HG03460 (cell line): ENCODE measurements around the gene GNAQ.
A peak's percentile ranks its signal among the peaks of the same experiment; 100 is the strongest.
"Not testable (repeated sequence)": the region's sequence is repeated elsewhere in the genome, so short reads cannot be mapped to it uniquely, and the experiment has no call there.

ENCODE experiments used
- ATAC-seq: cut with Tn5 transposase; IDR thresholded peaks from one replicate; pipeline ENCODE4 v1.9.1; 2021; ENCODE audit not compliant: unreplicated experiment

GNAQ gene

DNA sequence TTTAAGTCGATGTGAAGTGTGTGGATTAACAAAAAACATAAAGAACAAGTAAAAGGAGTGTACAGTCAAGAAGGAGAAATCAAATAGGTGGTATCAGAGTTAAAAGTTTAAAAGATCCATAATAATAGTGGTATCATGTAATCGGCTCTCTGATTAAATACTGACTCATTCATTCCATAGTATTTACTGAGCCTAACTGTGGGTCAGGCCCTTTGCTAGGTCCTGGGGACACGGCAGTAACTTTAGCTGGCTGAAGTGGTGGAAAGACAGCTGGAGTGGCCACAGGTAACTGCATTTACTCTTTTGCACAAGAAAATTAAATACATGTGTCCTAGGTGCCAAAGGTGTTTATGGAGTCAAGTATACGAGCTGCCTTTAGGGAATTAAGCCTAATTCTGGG is 124.0 kb downstream of the GNAQ start:
- ATAC-seq = no peak

DNA sequence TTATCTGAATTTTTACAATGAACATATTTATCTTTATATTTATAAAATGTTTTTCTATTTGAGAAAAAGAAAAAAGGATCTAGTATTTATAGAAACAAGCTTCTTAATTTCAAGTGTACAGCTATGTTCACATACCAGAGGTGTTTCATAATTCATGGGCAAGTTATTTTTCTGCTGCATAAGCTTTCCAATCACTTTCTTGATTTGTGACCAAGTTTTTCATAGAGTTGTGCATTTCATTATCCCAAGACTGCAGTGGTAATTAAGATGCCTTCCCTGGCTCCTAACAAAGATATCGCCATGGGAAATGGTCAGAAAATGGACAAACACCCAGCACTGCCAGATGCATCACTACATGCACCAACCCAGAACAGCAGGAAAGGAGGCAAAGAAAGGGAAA is 124.6 kb downstream of the GNAQ start:
- ATAC-seq = no peak

DNA sequence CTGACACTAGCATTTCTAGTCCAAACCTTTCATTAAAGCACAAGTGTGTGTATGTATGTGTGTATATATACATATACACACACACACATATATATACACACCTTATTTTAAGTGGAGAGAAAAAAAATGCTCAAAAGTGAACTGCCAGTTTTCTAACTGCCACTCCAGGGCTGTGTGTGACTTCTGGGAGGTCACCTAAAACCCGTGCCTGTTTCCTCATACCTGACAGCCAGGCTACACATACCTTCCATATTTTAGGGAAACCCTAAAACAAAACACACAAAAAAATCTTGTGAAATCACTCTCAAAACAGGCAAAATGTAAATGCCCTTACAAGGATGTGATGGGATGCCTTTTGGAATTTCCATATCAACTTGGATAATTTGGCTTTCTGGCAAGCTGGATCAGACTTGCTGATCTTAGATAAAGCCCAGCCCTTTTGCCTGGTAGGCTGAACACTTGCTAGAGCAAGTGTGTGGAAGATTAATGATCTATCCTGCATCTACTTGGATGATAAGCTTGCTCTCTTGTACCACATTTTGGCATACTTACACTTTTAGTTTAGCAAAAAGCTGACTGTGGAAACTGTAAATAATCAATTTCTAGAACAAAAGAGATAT is 127.8 kb downstream of the GNAQ start:
- no peak for ATAC-seq

DNA sequence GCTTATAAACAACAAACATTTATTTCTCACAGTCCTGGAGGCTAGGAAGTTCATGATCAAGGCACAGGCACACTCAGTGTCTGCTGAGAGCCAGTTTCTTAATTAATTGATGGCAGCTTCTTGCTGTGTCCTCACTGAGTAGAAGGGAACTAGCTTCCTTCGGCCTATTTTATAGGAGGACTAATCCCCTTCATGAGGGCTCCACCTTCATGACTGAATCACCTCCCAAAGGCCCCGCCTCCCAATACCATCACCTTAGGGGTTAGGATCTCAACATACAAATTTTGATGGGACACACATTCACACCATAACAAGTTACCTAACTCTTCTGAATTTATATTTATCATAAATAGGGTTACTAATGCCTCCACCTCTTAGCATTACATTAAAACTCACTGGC is 129.8 kb downstream of the GNAQ start:
- no peak for ATAC-seq

DNA sequence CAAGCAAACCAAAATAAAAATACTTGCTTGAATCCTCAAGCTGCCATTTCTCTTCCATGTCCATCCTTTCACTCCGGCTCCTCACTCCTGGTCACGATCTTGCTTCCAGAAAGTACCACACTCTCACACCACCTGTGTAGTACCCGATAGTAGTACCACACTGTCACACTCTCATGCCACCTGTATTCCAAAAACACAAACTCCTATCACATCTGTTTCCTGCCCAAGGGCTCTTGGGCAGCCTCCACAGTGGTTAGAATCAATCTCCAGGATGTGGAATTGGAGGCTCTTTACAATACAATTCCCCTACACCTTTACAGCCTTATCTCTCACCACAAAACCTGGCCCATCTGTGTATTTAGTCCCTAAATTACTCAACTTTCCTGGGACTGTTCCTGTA is 130.6 kb downstream of the GNAQ start:
- ATAC-seq = no peak

DNA sequence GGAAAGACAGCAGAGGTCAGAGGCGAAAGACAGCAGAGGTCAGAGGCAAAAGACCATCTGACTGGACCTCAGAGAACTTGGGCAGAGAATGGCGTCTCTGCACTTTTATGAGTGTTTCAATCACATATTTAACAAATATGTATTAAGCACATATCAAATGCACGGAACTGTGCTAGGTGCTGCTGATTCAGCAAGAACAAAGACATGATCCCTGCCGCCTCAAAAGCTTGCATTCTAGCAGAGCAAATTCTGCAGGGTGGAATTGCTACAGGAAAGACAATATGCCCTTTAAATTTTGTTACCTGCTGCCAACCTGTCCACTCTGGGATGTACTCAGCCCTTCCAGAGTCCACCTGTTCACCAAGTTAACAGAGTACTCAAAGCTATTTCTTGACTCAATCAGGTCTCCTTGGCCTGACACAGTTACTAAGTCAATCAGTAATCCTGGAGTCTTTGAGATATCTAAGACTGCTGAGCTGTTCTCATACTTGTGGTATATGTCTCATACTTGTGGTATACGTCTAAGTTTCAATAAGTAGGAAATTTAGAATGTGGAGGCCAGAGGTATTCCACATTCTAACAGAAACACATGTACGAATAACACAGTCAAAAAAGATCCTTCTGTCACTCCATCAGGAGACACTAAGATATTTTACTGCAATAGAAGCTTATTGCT is 131.8 kb downstream of the GNAQ start:
- no peak for ATAC-seq

DNA sequence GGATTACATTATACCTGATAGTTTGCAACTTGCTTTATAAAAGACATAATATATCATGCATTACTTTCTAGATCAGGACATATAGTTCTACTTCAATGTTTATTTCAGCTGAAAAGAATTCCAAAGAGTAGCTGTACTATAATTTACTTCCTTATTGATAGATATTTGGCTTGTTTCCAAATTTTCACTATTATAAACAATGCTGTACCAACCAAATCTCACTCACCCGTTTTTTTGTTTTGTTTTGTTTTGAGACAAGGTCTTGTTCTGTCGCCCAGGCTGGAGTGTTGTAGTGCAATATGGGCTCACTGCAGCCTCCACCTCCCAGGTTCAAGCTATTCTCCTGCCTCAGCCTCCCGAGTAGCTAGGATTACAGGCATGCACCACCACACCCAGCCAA is 132.7 kb downstream of the GNAQ start:
- ATAC-seq = no peak

DNA sequence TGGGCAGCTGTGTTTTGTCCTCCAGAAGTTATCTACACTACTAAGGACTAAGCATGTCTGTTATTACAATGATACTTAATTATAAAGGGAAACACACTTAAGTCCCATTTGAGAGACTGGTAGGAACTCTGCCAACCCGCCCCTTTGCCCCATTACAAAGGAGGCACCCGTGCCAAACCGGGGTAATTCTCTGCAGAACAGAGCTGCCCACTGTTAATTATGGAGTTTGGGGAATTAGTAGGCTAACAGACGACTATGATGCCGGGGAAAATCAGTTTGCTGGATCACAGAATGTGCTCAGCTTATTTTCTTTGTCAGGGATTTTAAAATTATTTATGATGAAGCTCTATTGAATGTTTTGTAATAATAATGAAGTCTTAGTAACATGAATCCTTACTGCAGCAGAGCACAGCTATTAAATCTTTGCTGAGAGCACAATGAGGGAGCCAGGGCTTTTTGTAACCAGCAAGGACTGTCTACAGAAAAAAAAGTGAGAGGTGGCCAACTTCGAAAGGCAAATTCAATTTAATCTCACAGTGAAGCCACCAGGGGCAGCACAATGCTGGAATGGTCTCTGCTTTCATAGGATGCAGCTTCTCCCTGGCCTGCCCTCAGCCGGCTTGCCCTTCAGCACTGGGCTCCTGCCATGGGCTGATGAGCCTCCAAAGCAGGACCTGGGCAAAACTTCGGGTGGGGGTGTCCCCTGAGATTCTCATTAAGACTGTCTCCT is 134.5 kb downstream of the GNAQ start:
- no peak for ATAC-seq

DNA sequence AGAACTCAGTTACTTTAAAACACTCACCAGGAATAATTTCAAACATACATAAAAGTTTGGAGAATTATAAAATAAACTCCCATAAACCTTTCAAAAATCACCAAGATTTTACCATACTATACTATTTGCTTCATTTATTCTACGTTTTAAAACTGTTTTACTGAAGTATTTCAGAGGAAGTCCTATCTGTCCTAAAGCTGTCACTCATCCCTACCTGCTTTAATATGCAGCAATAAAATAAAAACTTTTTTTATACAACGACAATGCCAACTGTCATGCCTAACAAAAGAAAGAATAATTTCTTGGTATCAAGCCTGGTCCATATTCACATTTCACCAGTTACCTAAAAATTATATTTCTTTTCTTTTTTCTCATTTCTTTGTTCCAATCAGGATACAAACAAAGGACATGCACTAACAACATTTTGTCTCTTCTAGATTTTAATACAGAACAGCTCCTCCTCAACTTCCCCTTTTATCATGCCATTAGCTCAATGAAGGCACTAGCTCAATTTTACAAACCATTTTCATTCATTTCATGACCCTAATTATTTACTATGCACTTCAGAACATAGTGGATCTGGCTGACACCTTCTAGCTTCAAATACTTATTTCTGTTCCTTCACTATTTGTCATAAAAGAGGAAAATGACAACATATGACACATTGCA is 135.2 kb downstream of the GNAQ start:
- no peak for ATAC-seq

DNA sequence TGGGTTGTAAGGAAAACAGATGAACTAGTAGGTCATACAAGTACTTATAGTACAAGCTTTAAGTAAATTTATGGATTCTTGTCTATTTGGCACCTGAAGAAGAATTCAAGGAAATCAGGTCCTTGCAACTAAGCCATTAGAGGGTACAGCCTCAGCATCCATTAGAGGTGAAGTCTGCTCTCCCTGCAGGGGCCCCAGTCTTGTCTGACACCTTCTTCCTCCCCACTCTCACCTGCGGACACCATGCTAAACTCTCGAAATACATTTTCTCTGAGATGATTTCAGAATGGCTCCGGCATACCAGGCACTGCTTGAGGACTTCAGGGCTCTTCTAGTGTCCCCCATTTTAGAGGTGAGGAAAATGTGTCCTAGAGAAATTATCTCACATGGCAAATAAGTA is 137.9 kb downstream of the GNAQ start:
- no peak for ATAC-seq

DNA sequence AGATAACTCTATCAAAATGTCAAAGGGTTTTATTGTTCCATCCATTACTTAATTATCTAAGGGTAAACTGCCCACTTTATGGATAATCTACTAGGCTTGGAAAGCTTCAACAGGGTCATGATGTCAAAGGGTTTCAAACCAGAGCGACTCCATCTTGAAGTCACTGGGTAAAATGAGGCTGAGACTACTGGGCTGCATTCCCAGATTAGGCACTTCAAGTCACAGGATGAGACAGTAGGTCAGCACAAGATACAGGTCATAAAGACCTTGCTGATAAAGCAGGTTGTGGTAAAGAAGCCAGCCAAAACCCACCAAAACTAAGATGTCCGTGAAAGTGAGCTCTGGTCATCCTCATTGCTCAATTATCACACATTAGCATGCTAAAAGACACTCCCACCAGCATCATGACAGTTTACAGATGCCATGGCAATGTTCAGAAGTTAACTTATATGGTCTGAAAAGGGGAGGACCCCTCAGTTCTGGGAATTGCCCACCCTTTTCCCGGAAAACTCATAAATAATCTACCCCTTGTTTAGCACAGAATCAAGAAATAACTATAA is 138.6 kb downstream of the GNAQ start:
- ATAC-seq = no peak

DNA sequence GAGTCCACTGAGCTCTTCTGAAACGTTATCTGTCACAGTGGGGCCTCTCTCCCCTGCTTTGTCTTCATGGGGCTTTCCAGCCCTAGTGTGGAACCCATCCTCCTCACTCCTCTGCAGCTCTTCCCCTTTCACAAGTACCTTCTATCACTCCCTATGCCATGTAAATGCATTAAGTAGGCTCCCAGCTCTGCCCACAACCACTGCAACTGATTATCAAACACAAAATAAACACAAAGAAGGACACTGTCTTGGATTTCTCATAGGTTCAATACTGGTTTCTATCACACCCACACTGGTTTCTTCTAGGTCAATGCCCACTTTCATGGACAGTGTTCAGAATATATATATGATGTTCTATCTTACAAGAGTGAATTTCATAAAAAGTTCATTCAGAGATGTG is 139.4 kb downstream of the GNAQ start:
- ATAC-seq = peak; percentile 91

DNA sequence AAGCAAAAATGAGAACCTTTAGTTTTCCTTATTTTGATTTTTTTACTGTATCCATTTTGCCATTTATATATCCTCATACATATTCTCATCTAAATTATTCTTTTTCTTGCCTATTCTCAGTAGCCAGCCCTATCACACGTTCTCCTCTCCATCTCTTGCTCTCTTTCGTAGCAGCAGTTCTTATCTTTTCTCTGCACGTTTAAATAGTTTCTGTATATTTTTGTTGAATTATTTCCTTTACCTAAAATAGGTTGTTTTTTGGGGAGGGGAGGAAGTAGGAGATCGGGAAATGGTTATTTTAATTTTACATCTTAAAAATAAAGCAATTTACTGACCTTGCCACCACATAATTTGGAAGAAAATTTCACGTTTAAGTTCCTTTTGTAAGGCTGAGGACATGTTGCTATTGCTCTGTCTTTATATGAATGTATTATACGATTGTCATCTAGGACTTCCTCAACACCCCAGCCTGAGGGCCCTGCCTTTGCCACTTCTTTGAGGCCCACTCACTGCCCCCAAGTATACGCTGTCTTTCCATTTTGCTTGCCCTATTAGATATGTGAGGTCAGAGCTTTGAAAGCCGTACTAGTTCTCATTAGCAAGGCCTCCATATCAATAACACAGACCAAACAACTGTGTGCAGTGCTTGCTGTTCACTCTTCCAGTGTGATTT is 140.3 kb downstream of the GNAQ start:
- no peak for ATAC-seq

DNA sequence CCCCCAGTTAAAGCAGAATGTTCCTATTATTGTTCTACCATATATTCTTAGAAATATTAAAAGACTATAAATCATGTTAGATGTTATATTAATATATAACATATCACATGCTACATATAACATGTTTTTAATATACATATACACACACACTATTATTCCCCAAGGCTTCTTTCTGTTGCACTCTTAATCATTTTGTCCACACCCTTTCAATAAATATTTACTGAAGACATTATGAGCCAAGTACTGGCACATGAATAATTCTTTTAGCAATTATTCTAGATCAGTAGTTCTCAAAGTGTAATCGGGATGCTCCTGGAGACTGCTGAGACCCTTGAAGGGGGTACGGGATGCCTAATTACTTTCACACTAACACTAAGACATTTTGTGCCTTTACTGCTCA is 143.9 kb downstream of the GNAQ start:
- no peak for ATAC-seq

DNA sequence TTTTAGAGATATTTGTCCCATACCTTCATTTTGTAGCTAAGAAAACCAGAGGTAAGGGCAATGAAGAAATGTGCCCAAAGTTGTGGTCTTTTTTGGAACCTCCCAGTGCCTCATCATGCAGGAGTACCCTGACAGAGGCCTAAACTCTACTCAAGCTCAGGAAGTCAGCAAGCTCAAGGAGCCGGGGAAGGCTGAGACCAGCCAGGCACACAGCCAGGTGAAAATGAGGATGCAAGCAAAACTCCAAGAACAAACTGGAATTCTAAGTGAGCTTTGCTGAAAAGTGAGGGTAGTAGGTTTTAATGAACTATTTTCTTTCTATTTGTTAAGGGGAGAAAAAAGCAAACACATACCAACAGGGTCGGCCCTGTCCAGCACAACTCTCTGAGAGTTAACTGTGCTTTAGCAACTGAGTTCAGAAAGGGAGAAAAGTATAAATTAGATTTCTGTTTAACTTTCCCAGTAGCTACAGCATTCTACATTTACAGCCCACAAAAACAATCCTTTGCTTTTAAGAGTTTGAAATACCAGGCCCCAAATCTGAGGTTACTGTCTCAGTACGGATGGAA is 146.4 kb downstream of the GNAQ start:
- ATAC-seq = no peak

DNA sequence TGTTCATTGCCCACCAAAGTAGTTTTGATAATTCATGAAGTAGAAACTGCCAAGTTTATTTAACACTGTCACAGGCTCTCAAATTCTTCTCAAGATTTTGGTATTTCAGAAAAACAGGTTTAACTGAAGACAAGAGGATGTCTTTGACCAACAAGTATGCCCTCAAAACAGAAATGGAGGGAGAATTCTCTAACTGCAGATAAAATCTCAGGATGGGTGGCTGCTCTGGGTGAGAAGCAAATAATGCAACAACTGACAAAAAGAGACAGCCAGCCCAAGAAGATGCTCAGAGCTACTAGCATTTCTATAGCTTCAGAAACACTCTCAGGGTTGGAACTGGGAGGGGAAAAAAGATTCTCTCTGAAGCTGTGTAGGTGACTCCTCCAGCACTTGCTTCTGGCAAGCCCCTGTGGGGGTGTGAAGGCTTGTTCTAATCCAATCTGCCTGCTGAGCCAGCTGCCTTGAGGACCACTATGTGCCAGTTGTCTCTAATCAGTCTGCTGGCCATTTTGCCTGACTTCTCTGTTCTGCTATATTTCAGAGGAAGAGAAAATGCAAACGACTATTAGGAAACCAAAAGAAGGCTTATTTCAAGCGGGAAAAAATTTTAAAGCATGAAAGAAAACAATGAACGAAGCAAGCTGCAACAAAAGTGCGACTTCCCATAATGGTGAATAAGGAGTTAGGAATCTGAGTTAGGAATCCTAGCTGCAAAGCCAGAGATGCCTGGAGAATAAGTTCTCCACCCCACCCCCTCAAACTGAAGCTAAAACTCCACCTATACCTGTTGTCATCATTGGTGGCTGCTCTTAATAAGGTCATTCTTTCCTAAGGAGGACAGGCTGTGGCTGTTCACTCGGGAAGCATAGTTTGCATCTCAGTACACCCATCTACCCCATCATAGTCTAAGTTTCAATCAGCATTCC is 147.5 kb downstream of the GNAQ start:
- no peak for ATAC-seq

DNA sequence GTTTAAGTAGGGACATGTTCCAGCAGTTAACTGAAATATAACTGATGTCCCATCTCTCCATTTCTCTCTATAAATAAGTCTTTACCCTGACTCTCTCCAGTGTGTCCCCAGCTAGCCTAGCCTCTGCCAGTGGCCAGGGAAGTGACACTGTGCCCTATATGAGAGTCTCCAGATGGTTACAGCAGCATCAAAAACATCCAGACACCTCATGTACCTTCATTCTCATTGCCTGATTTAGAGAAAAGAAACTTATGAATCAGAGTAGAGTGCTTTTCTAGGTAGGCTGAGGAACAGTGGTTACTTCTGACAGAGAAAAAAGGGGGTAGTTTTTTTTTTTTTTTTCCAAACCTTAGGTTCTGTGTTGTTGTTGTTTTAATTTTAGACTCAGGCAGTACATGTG is 148.5 kb downstream of the GNAQ start:
- ATAC-seq = no peak

DNA sequence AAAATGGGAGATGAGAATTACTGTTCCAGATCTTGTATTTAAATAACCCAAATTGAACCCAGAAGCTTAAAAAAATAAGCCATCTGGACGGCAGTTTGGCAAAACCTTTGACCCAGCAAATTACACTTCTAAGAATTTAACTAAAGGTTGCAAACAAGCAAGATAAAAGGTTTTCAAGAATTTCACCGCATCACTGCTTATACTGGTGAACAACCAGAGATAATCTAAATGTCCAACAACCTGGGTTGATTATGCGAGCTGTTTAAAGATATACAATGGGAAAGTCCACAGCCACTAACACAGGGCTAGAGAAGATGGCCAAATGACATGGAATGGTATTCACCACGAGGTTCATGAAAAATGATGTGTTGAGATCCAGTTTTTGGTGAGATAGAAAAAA is 149.3 kb downstream of the GNAQ start:
- ATAC-seq = no peak

DNA sequence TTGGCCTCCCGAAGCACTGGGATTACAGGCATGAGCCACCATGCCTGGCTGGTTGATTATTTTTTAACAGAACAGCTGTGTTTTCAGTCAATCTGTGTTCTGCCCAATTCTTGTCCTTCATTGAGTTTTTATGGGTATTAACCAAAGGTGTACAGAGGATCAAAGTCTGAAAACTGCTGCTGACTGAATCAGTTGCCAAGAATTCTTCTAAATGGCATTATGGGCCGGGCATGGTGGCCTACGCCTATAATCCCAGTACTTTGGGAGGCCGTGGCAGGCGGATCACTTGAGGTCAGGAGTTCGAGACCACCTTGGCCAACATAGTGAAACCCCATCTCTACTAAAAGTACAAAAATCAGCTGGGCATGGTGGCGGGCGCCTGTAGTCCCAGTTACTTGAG is 150.0 kb downstream of the GNAQ start:
- not testable (repeated sequence) for ATAC-seq

DNA sequence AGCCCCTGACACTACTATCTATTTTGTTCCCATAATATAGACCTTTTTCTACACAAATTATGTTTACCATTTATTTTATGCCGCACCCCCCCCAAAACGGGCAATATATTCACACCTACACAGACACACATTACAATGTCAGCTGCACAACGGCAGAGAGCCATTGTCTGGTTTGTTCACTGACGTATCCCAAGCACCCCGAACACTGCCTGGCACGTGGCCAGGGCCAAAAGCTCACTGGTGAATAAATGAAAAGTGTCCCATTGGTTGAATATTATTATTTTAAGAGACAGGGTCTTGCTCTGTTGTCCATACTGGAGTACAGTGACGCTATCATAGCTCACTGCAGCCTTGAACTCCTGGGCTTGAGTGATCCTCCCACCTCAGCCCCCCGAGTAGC is 150.5 kb downstream of the GNAQ start:
- ATAC-seq = no peak
